Right cardiac atrium (tissue), 5 donors: ENCODE results near the gene ERCC6. TPM values are rescaled to one million over a fixed set of nuclear protein-coding genes. Genes with fewer than 3 reads are reported as not detected.
A peak's percentile ranks its signal among the peaks of the same experiment; 100 is the strongest.

Source experiments
- ATAC-seq, 2 donors: fragments of 200-7000 bp; cut with Tn5 transposase; one replicate each; pipeline versions ENCODE4 v1.8.0 to v1.9.1; 2020; ENCODE audit warnings: moderate library complexity in 2 of 2, mild to moderate bottlenecking in 1 of 2
- DNase-seq, 3 donors: peaks; one replicate each; pipeline ENCODE4 v3.0.0-alpha.2; 2020
- H3K27ac ChIP-seq: one replicate; pipeline ENCODE4 v1.5.1; 2013; ENCODE audit warnings: mild to moderate bottlenecking, low read length, control low read depth, moderate library complexity
- H3K27me3 ChIP-seq: one replicate; pipeline ENCODE4 v1.6.1; 2013; ENCODE audit not compliant: control insufficient read depth, insufficient read depth
- H3K4me1 ChIP-seq: one replicate; pipeline ENCODE4 v1.6.1; 2013; ENCODE audit warnings: low read length; ENCODE audit not compliant: control insufficient read depth, insufficient read depth
- H3K4me3 ChIP-seq: one replicate; pipeline ENCODE4 v1.5.1; 2013; ENCODE audit warnings: low read length, control low read depth
- H3K9me3 ChIP-seq: one replicate; pipeline ENCODE4 v1.6.1; 2013; ENCODE audit warnings: low read length; ENCODE audit not compliant: control insufficient read depth
- WGBS: extraction: QIAGEN DNeasy Blood & Tissue Kit; methylation state at CpG from one replicate; pipeline ENCODE4 v1.1.7; 2013; 5-methylcytosine and 5-hydroxymethylcytosine counted together
- intact Hi-C, 4 donors: fragments of 100-400 bp; cut with DNase I; formaldehyde crosslinking; loops; one replicate each; pipeline versions ENCODE4 v1.11.0 to v1.14.0; 2022 to 2023
- polyA plus RNA-seq: library from polyadenylated mRNA; stranded (reverse); fragments of 200-250 nt; gene quantifications from one replicate; pipeline ENCODE4 v1.2.3, GENCODE V29; 2013
- total RNA-seq, 4 donors: library from RNA; stranded (reverse); fragmentation: NEBNext Ultra II Directional; extraction: Animal tissue kit (Norgen Biotek cat#: 25700); gene quantifications; one replicate each; pipeline ENCODE4 v1.2.1, GENCODE V29; 2021
- donor health status: healthy with polysubstance abuse.
- donor health status: DM: no; HTN: yes; CAD: no.
- donor health status: DM: no; HTN: no; CAD: no.
- donor health status: DM: no; HTN: yes; CAD: no; lungs with severe emphysema.
- donor health status: DM: yes; HTN: yes; CAD: no.

The ERCC6 gene
- total and polyA plus RNA-seq, 5 donors: 4.6 to 25.5 (median 18.7) TPM

- no peaks in the 10 kb centered on the region for H3K27me3 ChIP-seq
- 62% methylated on average over 2 of the region's 2 CpGs for WGBS
- H3K9me3 ChIP-seq: no peaks in the 10 kb centered on the region
- intact Hi-C loops: no loop called here
- H3K27ac ChIP-seq: no peak overlapping the region
- DNase-seq (no peak), ATAC-seq (no peak)
- no peak overlapping the region for H3K4me3 ChIP-seq
- H3K4me1 ChIP-seq: no peaks in the 10 kb centered on the region
Observed at GRCh38 chr10:49526619-49527018, 12.3 kb downstream of the ERCC6 start.

- ATAC-seq: no peak
- WGBS: 90% methylated on average over 7 of the region's 7 CpGs
Observed at GRCh38 chr10:49524496-49524895, 14.4 kb downstream of the ERCC6 start.

DNA sequence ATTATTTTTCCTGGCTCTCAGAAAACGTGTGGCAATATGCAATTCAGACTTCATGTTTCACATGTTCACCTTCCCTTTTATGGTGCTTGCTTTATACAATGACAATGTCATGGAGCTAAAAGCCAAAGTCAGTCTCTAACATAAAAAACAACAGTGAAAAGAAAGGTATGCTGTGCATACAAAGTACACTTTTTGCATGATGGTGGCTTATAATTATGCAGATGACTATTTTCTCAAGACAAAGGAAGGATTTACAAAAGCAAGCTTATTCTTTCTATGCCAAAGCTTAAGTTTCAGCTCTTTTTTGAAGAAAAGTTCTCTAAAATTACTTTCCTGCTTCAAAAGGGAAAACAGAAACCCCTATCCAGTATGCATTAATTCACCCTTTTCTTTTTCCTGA, 15.6 kb downstream of the ERCC6 start:
- Histone ChIP-seq H3K27ac (no peak overlapping the region), H3K9me3 (no peaks in the 10 kb centered on the region), H3K27me3 (no peaks in the 10 kb centered on the region), H3K4me3 (no peak overlapping the region), H3K4me1 (no peaks in the 10 kb centered on the region)
- WGBS: 23% methylated on average over 1 of the region's 1 CpG
- ATAC-seq (no peak), DNase-seq (no peak)
- intact Hi-C loops: no loop called here

More at GRCh38 chr10:49524496-49524895, 14.4 kb downstream of the ERCC6 start:
- H3K4me1 ChIP-seq: no peaks in the 10 kb centered on the region
- H3K27ac ChIP-seq: no peak overlapping the region
- no peak for DNase-seq
- H3K9me3 ChIP-seq: no peaks in the 10 kb centered on the region
- H3K27me3 ChIP-seq: no peaks in the 10 kb centered on the region
- H3K4me3 ChIP-seq: no peak overlapping the region
- intact Hi-C loops: no loop called here

- H3K27ac ChIP-seq: no peak overlapping the region
- no peak for ATAC-seq
- 78% methylated on average over 4 of the region's 4 CpGs for WGBS
- H3K27me3 ChIP-seq: no peaks in the 10 kb centered on the region
- DNase-seq: no peak
- intact Hi-C loops: loop anchor here in 1 of 4 donors (2.0 kb wide), 1 partner anchor 114 kb away; no protein-coding TSS in a partner anchor
- no peak overlapping the region for H3K4me3 ChIP-seq
- no peaks in the 10 kb centered on the region for H3K4me1 ChIP-seq
- H3K9me3 ChIP-seq: no peaks in the 10 kb centered on the region
Observed at GRCh38 chr10:49521062-49521461, 17.9 kb downstream of the ERCC6 start.

- intact Hi-C loops: loop anchor here in 1 of 4 donors (2.0 kb wide), 1 partner anchor 113 kb away; no protein-coding TSS in a partner anchor
- 66% methylated on average over 8 of the region's 8 CpGs for WGBS
- ATAC-seq: no peak
Observed at GRCh38 chr10:49520122-49520775, 18.7 kb downstream of the ERCC6 start.

DNA sequence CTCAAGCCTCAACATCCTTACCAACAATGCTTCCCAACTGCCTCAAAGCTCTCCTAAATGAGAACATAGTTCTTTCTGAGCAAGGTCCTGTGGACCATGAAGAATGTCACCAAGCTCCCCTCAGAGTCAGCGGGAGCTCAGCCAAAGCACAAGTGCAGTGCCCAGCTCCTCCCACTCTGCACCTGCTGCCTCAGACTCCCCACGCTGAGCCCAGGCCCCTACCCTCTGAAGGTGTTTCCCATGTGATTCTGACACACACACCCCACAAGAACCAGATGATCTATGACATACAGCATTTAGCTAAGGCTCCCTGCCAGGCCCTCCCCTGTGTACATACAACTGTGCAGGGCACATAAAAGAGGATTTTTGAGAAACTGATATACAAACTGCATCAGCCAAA, 19.2 kb downstream of the ERCC6 start:
- Histone ChIP-seq H3K27ac (no peak overlapping the region), H3K4me3 (no peak overlapping the region), H3K9me3 (no peaks in the 10 kb centered on the region), H3K27me3 (no peaks in the 10 kb centered on the region), H3K4me1 (no peaks in the 10 kb centered on the region)
- ATAC-seq: peak; percentile 37 to 38
- peak in 1 of 3 donors; percentile 53 for DNase-seq
- intact Hi-C loops: loop anchor here (2.0 to 10.0 kb wide), 3 partner anchors 105 to 535 kb away; no protein-coding TSS in a partner anchor
- 61% methylated on average over 2 of the region's 2 CpGs for WGBS

More at GRCh38 chr10:49520122-49520775, 18.7 kb downstream of the ERCC6 start:
- H3K27ac ChIP-seq: no peak overlapping the region
- H3K4me1 ChIP-seq: no peaks in the 10 kb centered on the region
- DNase-seq: no peak
- H3K9me3 ChIP-seq: no peaks in the 10 kb centered on the region
- no peak overlapping the region for H3K4me3 ChIP-seq
- H3K27me3 ChIP-seq: no peaks in the 10 kb centered on the region

DNA sequence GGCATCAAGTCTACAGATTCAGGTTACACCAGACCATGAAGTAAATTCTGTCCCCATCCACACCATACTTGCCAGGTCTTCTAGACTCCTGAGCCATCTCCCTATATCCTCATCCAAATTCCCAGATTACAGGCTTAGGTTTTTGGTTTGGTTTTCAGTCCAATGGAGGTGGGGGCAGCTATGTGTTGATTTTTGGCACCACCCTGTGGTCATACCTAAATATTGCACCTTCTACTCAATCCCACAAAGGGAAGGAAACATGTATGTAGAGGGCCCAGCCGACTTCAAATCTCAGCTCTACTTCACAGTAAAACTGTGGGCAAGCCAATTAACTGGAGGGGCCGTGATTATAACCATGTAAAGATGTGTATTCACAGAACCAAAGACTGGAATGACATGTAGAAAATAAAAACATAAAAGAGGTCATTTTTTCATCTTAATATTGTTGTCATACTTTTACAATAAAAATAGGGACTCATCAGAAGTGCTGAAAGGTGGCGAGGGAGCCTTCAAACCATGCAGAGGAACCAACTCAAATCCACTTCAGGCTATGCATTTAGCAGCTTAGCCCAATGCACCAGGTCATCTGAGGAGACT, 19.8 kb downstream of the ERCC6 start:
- Histone ChIP-seq H3K27ac (no peak overlapping the region), H3K4me3 (no peak overlapping the region), H3K4me1 (no peaks in the 10 kb centered on the region), H3K9me3 (no peaks in the 10 kb centered on the region), H3K27me3 (no peaks in the 10 kb centered on the region)
- peak; percentile 67 to 73 for ATAC-seq
- WGBS: 55% methylated on average over 3 of the region's 3 CpGs
- intact Hi-C loops: loop anchor here in 3 of 4 donors (10.0 kb wide), 2 partner anchors 104 to 534 kb away; no protein-coding TSS in a partner anchor
- DNase-seq: no peak

- H3K9me3 ChIP-seq: no peaks in the 10 kb centered on the region
- ATAC-seq (no peak), DNase-seq (no peak)
- WGBS: 92% methylated on average over 2 of the region's 2 CpGs
- no peak overlapping the region for H3K4me3 ChIP-seq
- intact Hi-C loops: loop anchor here in 3 of 4 donors (10.0 kb wide), 2 partner anchors 104 to 534 kb away; no protein-coding TSS in a partner anchor
- H3K27ac ChIP-seq: no peak overlapping the region
- no peaks in the 10 kb centered on the region for H3K27me3 ChIP-seq
- H3K4me1 ChIP-seq: no peaks in the 10 kb centered on the region
Observed at GRCh38 chr10:49518566-49518965, 20.4 kb downstream of the ERCC6 start.

DNA sequence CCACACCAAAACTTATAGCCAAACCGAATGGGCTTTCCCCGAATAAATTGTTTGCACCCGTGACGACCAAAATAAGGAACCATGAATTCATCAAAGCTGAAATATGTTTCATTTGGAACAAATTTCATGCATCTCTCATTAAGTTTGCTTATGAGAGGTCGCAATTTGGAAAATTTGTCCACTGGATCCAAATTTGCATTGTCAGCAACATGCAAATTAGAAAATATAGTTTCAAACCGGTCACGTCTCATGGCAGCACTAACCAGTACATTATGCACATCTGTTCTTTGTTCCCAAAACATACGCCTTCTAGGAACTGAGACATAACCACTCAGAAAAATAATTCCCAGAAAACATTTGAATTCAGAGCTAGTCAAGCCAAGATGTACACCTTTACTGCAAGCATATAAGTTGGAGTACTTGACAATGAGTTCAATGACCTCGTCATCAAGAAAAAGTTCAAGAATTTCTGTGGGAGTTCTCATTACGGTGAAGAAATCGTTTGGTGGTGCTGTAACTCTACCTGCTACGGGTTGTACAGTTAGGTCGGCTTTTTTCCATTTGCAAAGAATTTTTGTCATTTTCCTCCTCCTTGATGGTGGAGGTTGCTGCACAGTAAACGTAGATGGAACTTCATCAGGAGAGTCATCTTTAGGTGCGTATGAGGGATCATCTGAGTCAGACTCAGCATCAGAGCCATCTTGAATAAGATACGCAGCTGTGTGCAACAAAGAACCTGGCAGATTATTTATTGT, 22.5 kb downstream of the ERCC6 start:
- no peaks in the 10 kb centered on the region for H3K4me1 ChIP-seq
- ATAC-seq (no peak), DNase-seq (no peak)
- no peak overlapping the region for H3K27ac ChIP-seq
- no peaks in the 10 kb centered on the region for H3K27me3 ChIP-seq
- H3K9me3 ChIP-seq: no peaks in the 10 kb centered on the region
- 92% methylated on average over 16 of the region's 16 CpGs for WGBS
- no peak overlapping the region for H3K4me3 ChIP-seq
- intact Hi-C loops: loop anchor here in 3 of 4 donors (10.0 kb wide), 2 partner anchors 102 to 532 kb away; no protein-coding TSS in a partner anchor

DNA sequence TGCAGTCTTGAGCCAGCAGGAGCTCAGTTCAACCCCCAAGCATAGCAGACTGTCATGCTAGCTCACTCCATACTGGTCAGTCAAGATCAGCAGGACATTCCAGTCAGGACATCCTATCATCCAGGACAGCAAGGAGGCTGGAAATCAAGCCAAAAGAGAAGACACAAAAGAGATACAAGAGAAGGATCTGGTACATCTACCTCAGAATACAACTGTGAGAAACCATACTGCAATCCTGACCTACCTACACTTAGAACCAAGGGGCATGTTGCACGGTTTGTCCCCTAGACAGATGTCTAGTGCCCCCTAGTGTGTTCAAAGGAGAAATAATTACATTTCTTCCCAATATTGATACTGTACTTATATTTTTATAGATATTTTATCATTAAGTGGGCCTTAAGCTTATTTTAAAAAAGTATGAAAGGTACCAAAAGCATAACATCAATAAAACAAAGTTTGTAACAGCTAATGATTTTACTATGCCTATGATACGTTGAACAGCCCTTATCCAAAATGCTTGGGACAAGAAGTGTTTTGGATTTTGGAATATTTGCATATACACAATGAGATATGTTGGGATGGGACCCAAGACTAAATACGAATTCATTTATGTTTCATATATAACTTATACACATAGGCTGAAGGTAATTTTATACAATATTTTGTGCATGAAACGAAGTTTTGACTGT, 26.7 kb downstream of the ERCC6 start:
- no peak for DNase-seq
- Histone ChIP-seq H3K9me3 (no peaks in the 10 kb centered on the region), H3K4me3 (no peak overlapping the region), H3K4me1 (no peaks in the 10 kb centered on the region), H3K27ac (no peak overlapping the region), H3K27me3 (no peaks in the 10 kb centered on the region)
- WGBS: 64% methylated on average over 4 of the region's 4 CpGs
- intact Hi-C loops: loop anchor here in 3 of 4 donors (5.0 to 10.0 kb wide), 3 partner anchors 97 to 527 kb away; no protein-coding TSS in a partner anchor
- ATAC-seq: peak; percentile 37 to 38
